Parathyroid adenoma (tissue), 2 donors: ENCODE measurements around the gene MGA.

Experiments
- H2AFZ ChIP-seq: fragments of 300-600 bp; sonication (generic); one replicate; pipeline ENCODE4 v1.7.0; 2017; ENCODE audit warnings: antibody characterized with exemption, mild to moderate bottlenecking
- H3K27ac ChIP-seq: fragments of 300-600 bp; sonication (generic); one replicate; pipeline ENCODE4 v1.7.0; 2017
- H3K27me3 ChIP-seq: fragments of 300-600 bp; sonication (generic); one replicate; pipeline ENCODE4 v1.7.0; 2017; ENCODE audit warnings: low read length; ENCODE audit not compliant: control insufficient read depth, insufficient read depth
- H3K36me3 ChIP-seq: fragments of 300-600 bp; sonication (generic); one replicate; pipeline ENCODE4 v1.7.0; 2017; ENCODE audit warnings: low read length; ENCODE audit not compliant: control insufficient read depth, insufficient read depth
- H3K4me1 ChIP-seq: fragments of 300-600 bp; sonication (generic); one replicate; pipeline ENCODE4 v1.7.0; 2017; ENCODE audit warnings: control low read depth
- H3K4me2 ChIP-seq: fragments of 300-600 bp; sonication (generic); one replicate; pipeline ENCODE4 v1.7.0; 2017; ENCODE audit warnings: low read length
- H3K4me3 ChIP-seq: fragments of 300-600 bp; sonication (generic); one replicate; pipeline ENCODE4 v1.7.0; 2017; ENCODE audit warnings: low read depth, low read length
- H3K79me2 ChIP-seq: fragments of 300-600 bp; sonication (generic); one replicate; pipeline ENCODE4 v1.7.0; 2017; ENCODE audit warnings: control low read depth
- H3K9ac ChIP-seq: fragments of 300-600 bp; sonication (generic); one replicate; pipeline ENCODE4 v1.7.0; 2017; ENCODE audit warnings: mild to moderate bottlenecking
- H3K9me3 ChIP-seq: fragments of 300-600 bp; sonication (generic); one replicate; pipeline ENCODE4 v1.7.0; 2017; ENCODE audit warnings: low read length; ENCODE audit not compliant: control insufficient read depth
- CTCF ChIP-seq: fragments of 300-600 bp; sonication (generic); IDR thresholded peaks from one replicate; pipeline ENCODE4 v1.7.0; 2017; ENCODE audit warnings: antibody characterized with exemption, mild to moderate bottlenecking
- donor health status: primary hyperparathyroidism.

The MGA gene

GRCh38 chr15:41627203-41627602 is 33.0 kb upstream of the MGA start:
- H3K4me2 ChIP-seq: no peak overlapping the region
- no peak overlapping the region for H3K27ac ChIP-seq
- H3K4me3 ChIP-seq: no peak overlapping the region
- no peaks in the 10 kb centered on the region for H3K36me3 ChIP-seq
- TF ChIP-seq CTCF: no peak
- no peaks in the 10 kb centered on the region for H3K79me2 ChIP-seq
- H3K9ac ChIP-seq: no peak overlapping the region
- no peaks in the 10 kb centered on the region for H3K9me3 ChIP-seq
- no peaks in the 10 kb centered on the region for H3K4me1 ChIP-seq
- H3K27me3 ChIP-seq: no peaks in the 10 kb centered on the region
- H2AFZ ChIP-seq: no peak overlapping the region

- H3K4me2 ChIP-seq: no peak overlapping the region
- H3K9ac ChIP-seq: no peak overlapping the region
- H3K4me1 ChIP-seq: no peaks in the 10 kb centered on the region
- H3K27me3 ChIP-seq: no peaks in the 10 kb centered on the region
- no peaks in the 10 kb centered on the region for H3K79me2 ChIP-seq
- H3K36me3 ChIP-seq: no peaks in the 10 kb centered on the region
- H3K27ac ChIP-seq: no peak overlapping the region
- no peak overlapping the region for H2AFZ ChIP-seq
- TF ChIP-seq CTCF: no peak
- H3K4me3 ChIP-seq: no peak overlapping the region
- no peaks in the 10 kb centered on the region for H3K9me3 ChIP-seq
These were observed 30.7 kb upstream of the MGA start for GRCh38 chr15:41629463-41629862.

DNA sequence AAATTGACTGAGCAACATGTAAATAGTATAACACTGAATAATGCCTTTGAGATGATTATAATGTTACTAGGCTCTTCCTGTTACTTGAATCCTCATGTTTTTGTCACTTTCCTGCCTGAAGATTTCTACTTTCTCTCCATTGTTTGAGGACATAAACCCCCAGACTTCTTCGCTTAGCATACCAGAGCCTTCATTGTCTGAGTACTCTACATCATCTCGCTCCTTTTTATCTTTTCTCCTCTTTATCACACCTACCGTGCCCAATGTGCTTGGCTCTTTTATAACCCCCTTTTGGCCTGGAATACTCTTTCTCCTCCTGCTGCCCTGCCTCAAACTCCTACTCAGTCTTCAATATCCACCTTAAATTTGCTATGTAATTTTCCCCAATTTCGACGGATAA is 30.3 kb upstream of the MGA start:
- Histone ChIP-seq H3K4me3 (no peak overlapping the region), H3K79me2 (no peaks in the 10 kb centered on the region), H3K4me2 (no peak overlapping the region), H2AFZ (no peak overlapping the region), H3K4me1 (no peaks in the 10 kb centered on the region), H3K27ac (no peak overlapping the region), H3K9me3 (no peaks in the 10 kb centered on the region), H3K36me3 (no peaks in the 10 kb centered on the region), H3K27me3 (no peaks in the 10 kb centered on the region), H3K9ac (no peak overlapping the region)
- TF ChIP-seq CTCF: no peak

DNA sequence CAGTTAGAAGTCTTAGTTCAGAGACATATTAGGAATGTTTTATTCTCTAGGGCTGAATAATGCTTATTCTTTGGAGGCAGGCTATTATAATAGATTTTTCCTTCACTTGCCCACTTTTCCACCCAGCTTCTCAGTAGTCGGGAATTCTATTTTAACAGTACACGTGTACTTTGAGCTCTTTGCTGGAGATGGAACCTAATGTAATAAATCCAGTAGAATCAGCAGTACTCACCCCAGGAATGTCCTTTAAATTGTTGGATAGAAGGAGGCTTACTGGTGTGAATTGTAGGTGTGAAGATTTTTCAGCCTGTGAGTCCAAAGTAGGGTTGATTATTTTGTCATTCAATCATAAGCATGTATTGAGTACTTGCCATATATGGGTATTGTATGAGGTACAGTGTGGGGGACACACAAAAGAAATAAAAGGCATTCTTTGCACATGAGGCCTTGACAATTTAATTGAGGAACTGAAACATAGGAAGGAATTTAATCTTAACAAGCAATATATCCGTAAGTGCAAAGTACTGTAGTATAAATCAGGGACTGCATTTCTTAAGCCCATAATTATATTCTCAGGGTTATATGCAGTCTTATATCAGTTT is 29.5 kb upstream of the MGA start:
- no peaks in the 10 kb centered on the region for H3K4me1 ChIP-seq
- H3K4me3 ChIP-seq: no peak overlapping the region
- H3K36me3 ChIP-seq: no peaks in the 10 kb centered on the region
- no peaks in the 10 kb centered on the region for H3K27me3 ChIP-seq
- H2AFZ ChIP-seq: no peak overlapping the region
- no peak overlapping the region for H3K4me2 ChIP-seq
- no peak for TF ChIP-seq CTCF
- no peaks in the 10 kb centered on the region for H3K79me2 ChIP-seq
- H3K9me3 ChIP-seq: no peaks in the 10 kb centered on the region
- H3K27ac ChIP-seq: no peak overlapping the region
- H3K9ac ChIP-seq: no peak overlapping the region

DNA sequence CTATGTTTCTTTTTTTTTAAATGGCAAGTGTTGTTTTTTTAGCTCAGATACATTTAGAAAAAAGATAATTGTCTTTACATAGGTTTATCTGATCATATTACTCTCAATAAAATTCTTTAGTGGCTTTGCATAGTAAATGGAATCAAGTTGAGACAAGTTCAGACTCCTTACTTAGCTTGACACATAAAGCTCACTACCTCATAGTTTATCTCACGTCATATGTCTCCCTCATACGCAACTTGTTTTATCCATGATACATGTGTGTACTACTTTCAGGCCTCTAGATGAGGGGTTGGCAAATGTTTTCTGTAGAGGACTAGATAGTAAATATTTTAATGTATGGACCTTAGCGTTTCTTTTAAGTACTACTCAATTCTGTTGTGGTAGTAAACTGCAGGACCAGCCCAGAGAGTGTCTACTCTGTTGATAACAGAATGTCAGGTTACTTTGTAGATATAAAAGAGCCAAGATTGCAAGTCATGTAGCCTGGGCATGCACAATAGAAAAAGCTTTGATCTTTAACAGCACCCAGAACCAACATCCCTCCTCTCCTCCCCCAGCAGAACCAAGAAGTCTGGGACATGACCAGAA is 28.2 kb upstream of the MGA start:
- no peak for TF ChIP-seq CTCF
- H3K4me1 ChIP-seq: no peaks in the 10 kb centered on the region
- no peaks in the 10 kb centered on the region for H3K27me3 ChIP-seq
- H3K27ac ChIP-seq: no peak overlapping the region
- H3K9me3 ChIP-seq: no peaks in the 10 kb centered on the region
- no peak overlapping the region for H3K4me3 ChIP-seq
- H3K9ac ChIP-seq: no peak overlapping the region
- H3K36me3 ChIP-seq: no peaks in the 10 kb centered on the region
- no peaks in the 10 kb centered on the region for H3K79me2 ChIP-seq
- no peak overlapping the region for H2AFZ ChIP-seq
- H3K4me2 ChIP-seq: no peak overlapping the region
